ENCODE data around the gene CFAP299. TPM values are rescaled to one million over a fixed set of nuclear protein-coding genes. Genes with fewer than 3 reads are reported as not detected.

The CFAP299 gene
- total RNA-seq, 1 experiment from 2014 or later = not detected

DNA sequence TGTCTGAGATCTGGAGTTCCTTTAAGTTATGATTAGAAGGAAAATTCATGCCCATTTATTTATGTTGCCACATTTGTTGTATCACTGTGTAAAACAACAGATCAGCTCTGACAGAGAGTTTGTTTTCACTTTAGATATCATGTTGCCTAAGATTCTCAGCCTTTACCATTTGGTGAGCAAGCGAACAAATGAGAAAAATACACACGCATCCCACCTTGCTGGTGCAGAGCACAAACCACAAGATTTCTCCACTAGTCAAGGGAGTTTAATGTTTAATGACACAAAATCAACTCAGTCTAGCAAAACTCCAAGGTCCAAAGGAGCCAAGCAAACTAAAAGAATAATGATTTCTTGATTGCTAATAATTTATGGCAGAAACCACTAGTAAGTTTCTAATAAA is 41.3 kb upstream of the CFAP299 start:
- no peak overlapping the region for H3K27ac ChIP-seq
- H3K36me3 ChIP-seq (ENCODE audit: low read depth) = no peaks in the 10 kb centered on the region
- H3K9me2 ChIP-seq (ENCODE audit: insufficient read depth) = no peaks in the 10 kb centered on the region
- no peaks in the 10 kb centered on the region for H3F3A ChIP-seq (ENCODE audit: insufficient read depth, low read depth)
- no peak for TF ChIP-seq EZH2 (IDR thresholded peaks at IDR 0.05; ENCODE audit: low read depth)
- TF ChIP-seq CTCF (conservative IDR thresholded peaks at IDR 0.05) = no peak
- no peaks in the 10 kb centered on the region for H4K20me1 ChIP-seq (ENCODE audit: insufficient read depth)
- no peak overlapping the region for H2AFZ ChIP-seq
- no peaks in the 10 kb centered on the region for H3K27me3 ChIP-seq (ENCODE audit: insufficient read depth, low read depth)
- DNase-seq = no peak
- H3K79me2 ChIP-seq (ENCODE audit: low read depth) = no peaks in the 10 kb centered on the region
- no peaks in the 10 kb centered on the region for H3K4me1 ChIP-seq (replicated peaks; ENCODE audit: insufficient read depth)
- no TSS peak for BruUV-seq (replicated peaks)
- no peaks in the 10 kb centered on the region for H3K9me3 ChIP-seq (ENCODE audit: insufficient read depth, low read depth)
- POLR2A ChIA-PET (ENCODE audit: unreplicated experiment) = interaction anchor here (0.7 kb wide), 1 partner anchor 29 kb away, joined by 3 read pairs; no protein-coding TSS in a partner anchor
- H3K4me2 ChIP-seq = no peak overlapping the region
- intact Hi-C loops (cut with micrococcal nuclease; ENCODE audit: unreplicated experiment) = no loop called here
- no peak overlapping the region for H3K4me3 ChIP-seq
- CTCF ChIA-PET = no interaction called here

DNA sequence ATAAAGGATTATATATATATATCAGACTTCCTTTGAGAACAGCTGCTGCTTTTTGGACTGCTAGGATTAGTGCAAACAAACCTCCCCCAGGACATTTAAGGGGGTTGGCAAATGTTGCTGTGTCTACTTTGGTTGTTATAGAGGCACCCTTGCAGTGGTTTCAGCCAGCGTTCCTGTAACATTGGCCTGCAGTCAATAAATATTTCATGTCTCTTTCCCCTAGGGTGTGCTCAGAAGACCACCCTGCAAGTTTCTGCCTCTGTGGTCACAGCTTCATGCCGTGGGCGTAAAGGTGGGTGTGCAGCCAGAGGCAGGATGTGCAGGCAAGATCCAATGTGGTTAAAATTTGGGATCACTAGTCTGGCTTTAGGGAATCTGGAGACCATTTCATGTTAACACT is 40.2 kb upstream of the CFAP299 start:
- H3K4me2 ChIP-seq = no peak overlapping the region
- intact Hi-C loops (cut with micrococcal nuclease; ENCODE audit: unreplicated experiment) = no loop called here
- DNase-seq = no peak
- no peak for TF ChIP-seq EZH2 (IDR thresholded peaks at IDR 0.05; ENCODE audit: low read depth)
- no peak for TF ChIP-seq CTCF (conservative IDR thresholded peaks at IDR 0.05)
- no peaks in the 10 kb centered on the region for H3K36me3 ChIP-seq (ENCODE audit: low read depth)
- H2AFZ ChIP-seq = no peak overlapping the region
- no peaks in the 10 kb centered on the region for H3F3A ChIP-seq (ENCODE audit: insufficient read depth, low read depth)
- POLR2A ChIA-PET (ENCODE audit: unreplicated experiment) = no interaction called here
- no peaks in the 10 kb centered on the region for H4K20me1 ChIP-seq (ENCODE audit: insufficient read depth)
- H3K79me2 ChIP-seq (ENCODE audit: low read depth) = no peaks in the 10 kb centered on the region
- no peaks in the 10 kb centered on the region for H3K27me3 ChIP-seq (ENCODE audit: insufficient read depth, low read depth)
- no peak overlapping the region for H3K4me3 ChIP-seq
- CTCF ChIA-PET = no interaction called here
- H3K4me1 ChIP-seq (replicated peaks; ENCODE audit: insufficient read depth) = no peaks in the 10 kb centered on the region
- H3K9me3 ChIP-seq (ENCODE audit: insufficient read depth, low read depth) = no peaks in the 10 kb centered on the region
- no TSS peak for BruUV-seq (replicated peaks)
- H3K27ac ChIP-seq = no peak overlapping the region
- no peaks in the 10 kb centered on the region for H3K9me2 ChIP-seq (ENCODE audit: insufficient read depth)

- no TSS peak for BruUV-seq (replicated peaks)
- intact Hi-C loops (cut with micrococcal nuclease; ENCODE audit: unreplicated experiment) = no loop called here
- H3K27ac ChIP-seq = no peak overlapping the region
- H3K36me3 ChIP-seq (ENCODE audit: low read depth) = no peaks in the 10 kb centered on the region
- no peak overlapping the region for H3K4me3 ChIP-seq
- H3K4me2 ChIP-seq = no peak overlapping the region
- TF ChIP-seq CTCF (conservative IDR thresholded peaks at IDR 0.05) (no peak), EZH2 (IDR thresholded peaks at IDR 0.05; ENCODE audit: low read depth) (no peak)
- H3F3A ChIP-seq (ENCODE audit: insufficient read depth, low read depth) = no peaks in the 10 kb centered on the region
- no peaks in the 10 kb centered on the region for H4K20me1 ChIP-seq (ENCODE audit: insufficient read depth)
- no peaks in the 10 kb centered on the region for H3K9me3 ChIP-seq (ENCODE audit: insufficient read depth, low read depth)
- POLR2A ChIA-PET (ENCODE audit: unreplicated experiment) = no interaction called here
- H3K27me3 ChIP-seq (ENCODE audit: insufficient read depth, low read depth) = no peaks in the 10 kb centered on the region
- no peaks in the 10 kb centered on the region for H3K79me2 ChIP-seq (ENCODE audit: low read depth)
- CTCF ChIA-PET = no interaction called here
- DNase-seq = no peak
- no peak overlapping the region for H2AFZ ChIP-seq
- no peaks in the 10 kb centered on the region for H3K4me1 ChIP-seq (replicated peaks; ENCODE audit: insufficient read depth)
- H3K9me2 ChIP-seq (ENCODE audit: insufficient read depth) = no peaks in the 10 kb centered on the region
Observed at GRCh38 chr4:80295826-80296225, 39.7 kb upstream of the CFAP299 start.
